ENCODE measurements around the gene CDX1.

CDX1 gene

DNA sequence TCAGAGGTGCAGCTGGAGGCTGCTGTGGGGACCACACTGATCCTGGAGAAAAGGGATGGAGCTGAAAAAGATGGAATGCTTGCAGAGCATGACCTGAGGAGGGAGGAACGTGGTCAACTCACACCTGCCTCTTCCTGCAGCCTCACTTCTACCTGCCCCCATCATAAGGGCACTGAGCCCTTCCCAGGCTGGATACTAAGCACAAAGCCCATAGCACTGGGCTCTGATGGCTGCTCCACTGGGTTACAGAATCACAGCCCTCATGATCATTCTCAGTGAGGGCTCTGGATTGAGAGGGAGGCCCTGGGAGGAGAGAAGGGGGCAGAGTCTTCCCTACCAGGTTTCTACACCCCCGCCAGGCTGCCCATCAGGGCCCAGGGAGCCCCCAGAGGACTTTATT lies 17.4 kb downstream of the CDX1 start:
- no peak for DNase-seq (ENCODE audit: low spot score)

DNA sequence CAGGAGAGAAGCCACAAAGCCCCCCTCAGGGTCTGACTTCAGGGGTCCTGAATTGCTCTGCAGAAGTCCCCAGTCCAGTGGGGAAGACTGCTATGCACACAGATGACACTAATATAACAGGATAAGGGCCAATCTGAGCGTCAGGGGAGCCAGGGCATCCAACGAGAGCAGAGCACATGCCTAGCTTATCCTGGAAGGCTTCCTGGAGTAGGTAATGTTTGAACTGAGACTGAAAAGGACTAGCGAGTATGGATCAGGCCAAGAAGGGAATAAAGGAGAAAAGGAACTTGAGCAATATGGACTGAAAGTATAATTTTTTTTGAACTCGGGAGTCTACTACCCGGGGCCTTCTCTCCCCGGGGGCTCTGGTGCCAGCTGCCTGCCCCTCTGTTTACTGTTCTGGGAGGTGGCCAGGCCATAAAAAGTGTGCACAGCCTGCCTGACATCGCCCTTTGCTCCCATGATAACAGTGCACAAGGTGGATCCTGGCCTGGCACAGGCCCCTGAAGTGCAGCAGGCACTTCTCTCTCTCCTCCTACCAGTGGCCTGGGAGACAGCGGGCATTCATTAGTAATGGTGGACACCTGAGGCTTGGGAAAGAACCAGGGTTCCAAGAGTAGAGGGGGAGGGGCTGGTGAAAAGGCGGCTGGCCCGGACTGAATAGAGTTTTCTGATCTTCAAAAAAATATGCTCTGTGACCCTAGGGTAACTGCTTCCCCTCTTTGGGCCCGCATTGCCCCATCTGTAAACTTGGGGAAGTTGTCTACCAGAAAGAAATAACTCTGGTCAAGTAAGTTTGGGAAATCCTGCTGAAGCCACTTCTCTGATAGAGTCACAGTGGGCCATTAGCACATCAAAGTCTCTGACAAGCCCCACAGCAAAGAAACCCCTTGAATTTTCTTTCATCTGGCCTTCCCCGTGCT lies 18.7 kb downstream of the CDX1 start:
- no peak for DNase-seq (ENCODE audit: low spot score)

DNA sequence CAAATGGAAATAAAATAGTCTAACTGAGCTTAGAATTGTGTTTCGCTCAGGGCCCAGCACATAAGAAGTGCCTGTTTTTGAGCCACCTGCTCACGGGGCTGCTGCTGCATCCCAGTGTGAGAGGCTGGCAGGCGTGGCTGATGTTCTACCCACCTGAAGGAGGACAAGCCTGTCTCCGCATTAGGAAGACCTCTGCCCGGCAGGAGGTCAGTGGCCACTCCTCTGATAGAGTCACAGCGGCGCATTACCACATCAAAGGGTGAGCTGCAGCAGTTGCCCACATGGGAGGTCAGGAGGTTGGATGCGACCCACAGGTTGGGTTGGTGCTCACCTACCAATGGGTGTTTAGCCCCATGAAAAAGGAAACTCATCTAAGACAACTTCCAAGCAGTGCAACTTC lies 19.6 kb downstream of the CDX1 start:
- DNase-seq (ENCODE audit: low spot score): no peak

DNA sequence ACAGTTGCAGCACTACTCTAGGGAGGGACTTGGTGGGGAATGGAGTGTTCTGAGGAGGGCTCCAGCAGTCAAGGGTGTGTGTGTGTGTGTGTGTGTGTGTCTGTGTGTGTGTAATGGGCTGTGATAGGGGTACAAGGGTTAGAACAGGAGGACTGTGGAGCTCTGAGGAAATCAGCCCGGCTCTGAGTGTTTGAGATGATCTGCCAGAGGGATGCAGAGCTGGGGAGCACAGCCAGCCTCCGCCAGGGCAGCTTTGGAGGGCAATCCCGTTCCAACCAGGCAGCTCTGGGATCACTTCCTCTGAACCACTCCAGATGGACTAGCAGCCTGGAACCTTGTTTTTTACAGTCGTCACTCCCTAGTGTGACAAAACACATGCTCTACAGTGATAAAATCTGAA lies 20.3 kb downstream of the CDX1 start:
- DNase-seq (ENCODE audit: low spot score): no peak

DNA sequence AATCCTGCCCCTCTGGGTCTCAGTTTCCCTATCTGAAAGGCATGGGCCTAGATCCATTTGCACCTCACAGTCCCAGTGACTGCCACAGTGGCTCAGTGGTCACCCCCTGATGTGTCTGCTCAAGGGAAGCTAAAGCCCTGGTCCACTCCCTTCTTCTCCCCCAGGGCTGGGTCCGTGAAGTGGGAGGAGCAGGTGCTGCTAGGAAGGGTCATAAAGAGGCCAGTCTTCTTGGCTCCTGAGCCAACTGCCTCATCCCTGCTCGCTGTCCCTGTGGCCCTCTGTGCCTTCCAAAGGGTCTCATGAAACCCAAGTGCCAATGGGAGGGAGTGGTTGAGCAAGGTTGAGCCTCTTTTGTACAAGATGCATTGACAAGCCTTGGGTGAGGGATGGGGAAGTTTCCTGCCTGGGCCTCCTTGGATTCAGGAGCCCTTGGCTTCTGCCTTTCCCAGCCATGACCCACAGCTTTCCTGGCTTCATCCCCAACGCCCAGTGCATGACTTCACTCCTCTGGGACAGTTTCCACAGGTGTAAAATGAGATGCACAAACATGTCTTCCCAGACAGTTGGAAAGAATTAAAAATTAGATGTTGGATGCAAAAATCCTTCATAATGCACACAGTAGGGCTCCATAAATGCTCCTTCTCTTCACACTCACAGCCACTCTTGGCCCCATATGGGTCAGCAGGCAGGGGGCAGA lies 21.7 kb downstream of the CDX1 start:
- no peak for DNase-seq (ENCODE audit: low spot score)

DNA sequence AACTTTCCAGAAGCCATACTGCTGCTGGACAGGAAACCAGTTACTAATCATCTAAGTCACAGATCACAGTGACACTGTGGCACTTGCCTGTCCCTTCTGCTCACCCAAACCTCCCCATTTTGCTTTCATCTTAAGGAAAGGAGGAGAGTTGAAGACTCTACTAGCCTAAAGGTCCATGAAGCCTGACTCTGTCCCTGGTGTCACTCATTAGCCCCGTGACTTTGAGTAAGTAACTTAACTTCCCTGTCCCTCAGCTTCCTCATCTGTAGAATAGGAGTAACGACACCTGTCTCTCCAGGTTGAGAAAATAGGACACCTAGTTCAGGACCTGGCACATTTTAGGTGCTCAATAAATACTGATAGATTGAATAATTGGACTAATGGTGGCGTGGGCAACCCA lies 22.7 kb downstream of the CDX1 start:
- no peak for DNase-seq (ENCODE audit: low spot score)

DNA sequence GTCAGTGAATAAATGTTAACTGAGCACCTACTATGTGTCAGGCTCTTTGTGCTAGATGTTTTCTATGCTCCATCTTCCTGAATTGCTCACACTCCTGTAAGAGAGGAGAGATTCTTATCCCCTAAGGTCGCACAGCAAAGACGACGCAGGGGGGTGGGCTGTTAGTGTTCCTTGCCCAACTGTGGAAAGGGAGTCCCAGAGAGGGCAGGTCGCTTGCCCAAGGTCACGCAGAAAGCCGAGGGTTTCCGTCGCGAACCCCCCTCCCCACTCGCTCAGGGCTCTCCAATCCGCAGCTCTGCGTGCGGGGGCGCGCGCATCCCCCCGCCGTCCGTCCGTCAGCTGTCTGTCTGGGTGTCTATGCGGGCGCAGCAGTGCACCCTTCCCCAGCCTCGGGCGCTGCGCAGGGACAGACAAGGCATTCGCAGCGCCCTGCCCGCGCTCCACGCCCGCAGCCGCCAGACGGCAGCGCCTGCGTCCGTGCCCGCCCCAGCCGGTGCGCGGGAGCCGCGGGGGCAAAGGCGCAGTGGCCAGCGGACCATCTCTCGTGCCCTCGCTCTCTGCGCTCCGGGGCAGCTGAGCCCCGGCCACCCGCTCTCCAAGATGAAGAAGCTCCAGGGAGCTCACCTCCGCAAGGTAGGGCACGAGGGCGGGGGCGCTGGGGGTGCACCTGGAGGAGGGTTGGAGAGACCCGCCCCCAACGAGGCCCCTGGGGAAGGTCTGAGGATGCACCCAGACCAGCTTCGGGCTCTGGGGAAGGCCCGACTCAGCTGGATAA lies 23.3 kb downstream of the CDX1 start, which contains the start of gene SLC6A7:
Gene SLC6A7, plus strand, starts transcription at position 335 of the 775 bp plus-strand sequence. Its CDS starts 266 bp downstream, at position 601.
- DNase-seq (ENCODE audit: low spot score): no peak

DNA sequence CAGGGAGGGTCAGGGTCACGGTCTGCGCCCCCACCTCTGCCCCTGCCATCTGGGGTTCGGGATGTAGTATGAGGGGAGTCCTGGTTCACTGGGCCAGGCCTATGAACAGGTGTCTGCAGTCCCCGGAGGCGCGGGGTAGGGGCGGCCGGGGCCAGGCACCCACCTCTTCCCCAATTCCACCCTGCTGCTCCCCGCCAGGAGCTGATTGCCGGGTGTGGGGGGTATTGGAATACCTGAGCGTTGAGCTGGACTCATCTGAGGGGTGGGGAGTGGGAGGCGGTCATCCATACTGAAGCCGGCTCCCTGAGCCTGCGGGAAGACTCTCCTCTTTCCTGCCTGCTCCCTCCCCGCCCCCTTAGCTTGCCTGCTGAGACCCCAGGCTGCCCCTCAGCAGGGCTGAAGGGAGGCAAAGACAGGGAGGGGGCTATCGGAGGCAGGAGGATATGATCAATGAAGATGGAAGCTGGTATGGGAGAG lies 24.0 kb downstream of the CDX1 start:
- DNase-seq (ENCODE audit: low spot score): no peak

DNA sequence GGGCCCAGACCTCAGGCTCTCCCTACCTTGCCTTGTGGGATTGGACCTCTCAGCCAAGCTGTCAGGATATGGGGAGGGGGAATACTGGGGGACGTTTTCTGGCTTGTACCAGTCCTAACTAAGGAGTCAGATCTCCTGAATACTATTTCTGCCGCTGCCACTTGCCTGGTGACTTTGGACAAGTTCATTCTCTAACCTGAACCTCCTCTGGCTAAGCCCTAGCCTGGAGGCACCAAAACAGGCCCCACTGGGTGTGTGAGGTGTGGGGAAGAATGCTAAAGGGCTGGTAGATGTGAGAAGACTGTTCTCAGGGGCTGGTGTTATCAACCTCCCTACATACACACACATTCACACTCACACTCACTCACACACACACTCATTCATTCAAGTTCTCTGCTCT lies 24.4 kb downstream of the CDX1 start:
- DNase-seq (ENCODE audit: low spot score): no peak

DNA sequence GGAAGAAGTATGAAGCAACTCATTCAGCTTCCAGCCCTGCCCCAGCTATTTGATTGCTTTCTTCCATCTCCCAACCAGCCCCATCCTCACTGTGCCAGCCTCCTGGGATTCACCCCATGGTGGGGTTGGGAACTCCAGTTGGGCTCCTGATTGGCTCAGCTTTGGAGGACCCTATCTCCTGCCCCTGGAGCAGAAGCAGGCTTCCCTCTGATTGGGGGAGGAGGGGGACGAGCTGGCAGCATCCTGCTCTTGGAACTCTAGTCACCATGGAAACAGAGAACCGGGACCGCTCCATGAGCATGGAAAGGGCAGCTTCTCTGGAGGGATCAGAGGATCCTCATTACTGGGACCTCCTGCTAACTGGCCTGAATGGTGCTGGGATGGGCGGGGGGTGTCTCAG lies 25.9 kb downstream of the CDX1 start:
- DNase-seq (ENCODE audit: low spot score): no peak

DNA sequence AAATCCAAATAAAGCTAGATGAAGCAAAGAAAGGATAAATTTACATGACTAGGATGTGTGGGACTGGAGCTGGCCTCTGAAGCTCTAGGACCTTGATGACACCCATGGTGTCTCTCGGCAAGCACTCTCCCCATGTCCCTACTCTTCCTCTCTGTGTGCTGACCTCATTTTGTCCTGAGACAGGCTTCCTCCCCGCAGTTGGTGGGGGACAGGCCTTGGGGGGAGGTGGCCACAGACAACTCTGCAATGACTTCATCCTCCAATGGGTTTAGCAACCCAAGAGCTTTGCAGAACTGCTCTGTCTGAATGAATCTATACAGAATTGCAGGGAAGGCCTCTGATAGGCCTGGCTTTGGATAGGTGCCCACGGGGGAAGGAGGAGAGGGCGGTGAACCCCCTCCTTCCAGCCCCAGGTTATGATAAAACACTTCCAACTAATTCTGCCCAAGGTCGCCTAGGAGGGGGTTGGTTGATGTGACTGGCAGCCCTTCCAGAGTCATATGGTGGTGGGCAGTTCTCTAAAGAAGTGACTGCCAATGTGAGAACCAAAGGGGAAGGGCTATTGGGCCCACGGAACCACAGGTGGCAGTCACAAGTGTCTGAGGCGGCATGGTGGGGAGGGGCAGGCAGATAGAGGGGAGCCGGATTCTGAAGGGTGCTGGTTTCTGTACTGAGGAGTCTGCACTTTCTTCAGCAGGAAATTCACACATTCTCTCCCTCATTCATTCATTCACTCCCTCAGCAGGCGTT lies 29.3 kb downstream of the CDX1 start:
- no peak for DNase-seq (ENCODE audit: low spot score)

DNA sequence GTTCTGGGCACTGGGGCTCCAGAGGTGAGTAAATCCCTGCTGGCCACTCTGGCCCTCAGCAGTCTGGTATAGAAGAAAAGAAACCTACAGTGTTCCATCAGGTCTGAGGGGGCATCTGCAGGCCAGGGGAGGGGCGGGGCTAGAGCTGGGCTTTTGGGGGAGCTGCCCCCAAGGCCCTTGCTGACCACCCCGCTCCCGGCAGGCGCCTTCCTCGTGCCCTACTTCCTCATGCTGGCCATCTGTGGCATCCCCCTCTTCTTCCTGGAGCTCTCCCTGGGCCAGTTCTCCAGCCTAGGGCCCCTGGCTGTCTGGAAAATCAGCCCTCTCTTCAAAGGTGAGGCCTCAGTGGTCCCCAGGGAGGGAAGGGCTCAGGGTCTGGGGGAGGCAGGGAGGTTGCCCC lies 29.9 kb downstream of the CDX1 start:
- DNase-seq (ENCODE audit: low spot score): no peak

DNA sequence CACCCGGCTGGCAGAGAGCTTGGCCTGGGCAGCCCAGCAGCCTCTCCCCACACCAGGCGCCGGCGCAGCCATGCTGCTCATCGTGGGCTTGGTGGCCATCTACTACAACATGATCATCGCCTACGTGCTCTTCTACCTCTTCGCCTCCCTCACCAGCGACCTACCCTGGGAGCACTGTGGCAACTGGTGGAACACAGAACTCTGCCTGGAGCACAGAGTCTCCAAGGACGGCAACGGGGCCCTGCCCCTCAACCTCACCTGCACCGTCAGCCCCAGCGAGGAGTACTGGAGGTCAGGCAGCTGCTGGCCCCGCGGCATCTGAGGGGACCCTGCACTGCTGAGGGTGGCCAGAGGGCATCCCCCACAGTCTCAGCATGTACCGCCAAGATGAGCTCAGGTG lies 30.4 kb downstream of the CDX1 start:
- DNase-seq (ENCODE audit: low spot score): no peak

DNA sequence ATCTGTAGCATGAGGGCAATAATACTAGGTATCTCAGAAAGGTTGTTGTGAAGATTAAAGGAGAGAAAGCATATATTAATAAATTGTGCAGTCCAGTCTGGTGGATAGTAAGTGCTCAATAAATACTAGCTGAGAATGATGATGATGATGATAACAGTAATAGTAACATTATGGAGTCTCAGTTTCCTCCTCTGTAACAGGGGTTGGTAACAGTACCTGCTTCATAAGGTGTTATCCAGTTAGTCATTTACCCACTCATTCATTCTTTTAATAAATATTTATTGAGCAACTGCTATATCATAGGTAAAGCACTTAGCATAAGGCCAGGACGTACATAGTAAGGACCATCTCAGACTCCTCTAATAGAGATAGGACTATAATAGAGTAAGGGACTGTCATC lies 30.9 kb downstream of the CDX1 start:
- no peak for DNase-seq (ENCODE audit: low spot score)

DNA sequence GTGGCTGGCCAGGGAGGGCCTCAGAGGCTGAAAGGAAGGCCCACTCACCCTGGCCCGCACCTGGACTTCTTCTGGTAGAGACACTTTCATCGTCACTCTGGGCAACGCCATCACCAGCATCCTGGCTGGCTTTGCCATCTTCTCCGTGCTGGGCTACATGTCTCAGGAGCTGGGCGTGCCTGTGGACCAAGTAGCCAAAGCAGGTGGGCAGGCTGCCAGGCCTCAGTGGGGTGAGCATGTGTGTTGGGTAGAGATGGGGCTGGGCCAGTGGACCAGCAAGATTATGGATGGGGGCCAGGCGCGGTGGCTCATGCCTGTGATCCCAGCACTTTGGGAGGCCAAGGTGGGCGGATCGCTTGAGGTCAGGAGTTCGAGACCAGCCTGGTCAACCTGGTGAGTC lies 35.9 kb downstream of the CDX1 start:
- DNase-seq (ENCODE audit: low spot score): no peak

DNA sequence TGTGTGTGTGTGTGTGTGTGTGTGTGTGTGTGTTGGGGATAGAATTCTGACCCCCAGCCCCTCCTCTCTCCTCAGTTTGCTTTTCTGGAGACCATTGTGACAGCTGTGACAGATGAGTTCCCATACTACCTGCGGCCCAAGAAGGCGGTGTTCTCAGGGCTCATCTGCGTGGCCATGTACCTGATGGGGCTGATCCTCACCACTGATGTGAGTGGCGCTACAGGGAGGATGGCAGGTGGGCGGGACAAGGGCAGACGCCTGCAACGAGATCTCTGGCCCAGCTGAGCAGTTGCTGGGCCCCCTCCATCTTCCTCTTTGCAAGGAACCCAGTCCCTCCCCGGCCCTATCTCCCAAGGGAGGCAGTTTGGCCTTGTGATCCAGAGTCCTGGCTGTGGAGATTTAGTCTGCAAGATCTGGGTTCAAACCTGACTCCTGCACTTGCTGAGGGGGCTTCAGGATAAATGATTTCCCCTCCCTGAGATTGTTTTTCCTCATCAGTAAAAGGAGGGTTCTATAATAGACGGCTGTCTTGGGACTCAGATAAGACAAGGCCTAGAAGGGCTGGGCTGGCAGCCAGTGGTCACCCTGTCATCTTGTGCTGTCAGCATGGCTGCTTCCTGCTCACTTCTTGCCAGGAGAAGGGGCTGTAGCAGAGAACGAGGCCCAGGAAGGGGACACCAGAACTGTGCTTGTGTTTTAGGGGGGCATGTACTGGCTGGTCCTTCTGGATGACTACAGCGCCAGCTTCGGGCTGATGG lies 37.4 kb downstream of the CDX1 start:
- DNase-seq (ENCODE audit: low spot score): no peak

DNA sequence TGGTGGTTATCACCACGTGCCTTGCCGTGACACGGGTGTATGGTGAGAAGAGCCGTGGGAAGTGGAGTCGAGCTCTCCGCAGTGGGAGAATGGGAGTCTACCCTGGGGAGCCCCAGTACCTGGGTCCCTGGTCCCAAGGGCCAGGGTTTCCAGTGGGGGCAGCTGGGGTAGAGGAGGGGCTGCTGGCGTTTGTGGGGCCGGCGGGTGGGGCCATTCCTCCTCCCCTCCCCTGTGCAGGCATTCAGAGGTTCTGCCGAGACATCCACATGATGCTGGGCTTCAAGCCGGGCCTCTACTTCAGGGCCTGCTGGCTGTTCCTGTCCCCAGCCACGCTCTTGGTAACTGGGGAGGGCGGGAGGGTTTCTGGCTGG lies 38.0 kb downstream of the CDX1 start:
- DNase-seq (ENCODE audit: low spot score): no peak

DNA sequence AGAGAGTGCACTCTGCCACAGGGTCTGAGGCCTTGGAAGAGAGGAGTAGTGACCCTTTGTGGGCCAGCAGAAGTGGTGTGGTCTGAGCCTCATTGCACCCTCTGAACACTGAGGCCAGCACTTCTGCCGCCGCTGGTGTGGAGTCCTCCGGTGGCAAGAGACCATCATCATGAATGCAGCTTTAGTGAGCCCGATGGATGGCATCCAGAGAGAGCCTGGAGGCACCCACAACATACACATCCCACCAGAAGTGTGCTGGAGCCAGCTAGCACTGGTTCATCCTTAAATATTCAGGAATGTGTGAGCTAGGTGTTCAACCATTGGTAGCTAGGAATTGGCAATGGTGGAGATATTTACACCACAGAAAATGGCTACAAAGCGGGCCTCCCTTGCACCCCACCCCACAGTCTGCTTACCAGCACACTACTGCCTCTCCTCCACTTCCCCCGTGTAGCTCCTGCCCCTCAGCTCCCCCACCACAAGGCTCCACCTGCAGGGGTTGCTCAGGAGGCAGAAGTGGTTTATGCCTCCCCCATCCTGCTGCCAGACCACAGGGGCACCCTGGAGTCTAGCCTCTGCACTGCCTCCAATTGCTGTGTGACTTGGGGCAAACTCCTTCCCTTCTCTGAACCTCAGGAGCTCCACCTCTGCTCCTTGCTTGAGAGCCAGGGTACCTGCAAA lies 39.7 kb downstream of the CDX1 start:
- DNase-seq (ENCODE audit: low spot score): no peak

DNA sequence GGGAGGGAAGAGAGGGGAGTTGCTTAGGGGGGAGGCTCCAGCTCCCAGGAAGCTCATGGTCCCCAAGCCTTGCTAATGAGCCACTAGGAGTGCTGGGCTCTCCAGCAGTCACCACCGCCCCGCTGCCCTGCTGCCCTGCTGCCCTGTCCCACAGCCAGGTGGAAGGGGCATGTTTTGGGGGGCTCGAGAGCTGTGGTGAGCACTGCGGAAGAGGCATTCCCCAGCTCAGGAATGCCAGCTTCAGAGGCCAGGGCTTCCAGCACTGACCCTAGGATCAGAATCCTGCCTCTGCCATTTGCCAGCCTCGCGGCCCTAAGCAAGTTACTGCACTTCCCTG lies 40.2 kb downstream of the CDX1 start:
- DNase-seq (ENCODE audit: low spot score): no peak

All from CD4-positive, alpha-beta T cell treated with Interleukin-2 at 100 ng/mL for 4 hours (primary cell).